ENCODE data around the gene NFATC2IP.

DNA sequence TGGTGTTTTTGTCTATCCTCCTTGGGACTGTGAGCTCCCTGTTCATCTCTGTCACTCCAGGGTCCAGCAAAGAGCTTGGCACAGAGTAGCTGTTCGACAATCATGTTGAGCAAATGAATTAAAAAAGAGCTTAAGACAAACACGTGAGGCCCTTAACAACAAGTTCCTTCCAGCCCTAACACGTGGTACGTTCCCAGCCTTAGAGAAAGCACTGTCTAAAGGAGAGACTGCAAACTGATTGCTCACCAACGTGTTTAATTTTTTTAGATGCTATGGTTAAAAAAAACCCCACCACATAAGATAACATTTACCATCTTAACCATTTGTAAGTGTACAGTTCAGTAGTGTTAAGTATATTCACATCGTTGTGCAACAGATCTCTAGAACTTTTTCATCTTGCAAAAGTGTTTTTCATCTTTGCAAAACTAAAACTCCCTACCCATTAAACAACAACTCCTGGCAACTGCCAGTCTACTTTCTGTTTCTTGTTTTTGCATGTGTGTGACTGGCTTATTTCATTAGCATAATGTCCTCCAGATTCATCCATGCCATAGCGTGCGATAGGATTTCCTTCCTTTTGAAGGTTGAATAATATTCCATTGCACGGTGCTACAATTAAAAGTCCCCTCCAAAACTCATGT, 62.3 kb downstream of the NFATC2IP start:
- TF ChIP-seq EP300 (IDR thresholded peaks at IDR 0.05; ENCODE audit: borderline replicate concordance): no peak
- TF ChIP-seq EGR1 (IDR thresholded peaks at IDR 0.05): no peak
- no peak for TF ChIP-seq RAD21 (IDR thresholded peaks at IDR 0.05; ENCODE audit: low read depth)
